HG03469 (cell line): ENCODE measurements around the gene GMFB.
A peak's percentile ranks its signal among the peaks of the same experiment; 100 is the strongest.

ENCODE experiments used
- ATAC-seq: cut with Tn5 transposase; IDR thresholded peaks from one replicate; pipeline ENCODE4 v1.9.1; 2021; ENCODE audit warnings: mild to moderate bottlenecking, moderate library complexity, moderate number of reproducible peaks; ENCODE audit not compliant: unreplicated experiment

The GMFB gene

GRCh38 chr14:54435500-54435981 is 53.2 kb downstream of the GMFB start:
- peak; percentile 35 for ATAC-seq

DNA sequence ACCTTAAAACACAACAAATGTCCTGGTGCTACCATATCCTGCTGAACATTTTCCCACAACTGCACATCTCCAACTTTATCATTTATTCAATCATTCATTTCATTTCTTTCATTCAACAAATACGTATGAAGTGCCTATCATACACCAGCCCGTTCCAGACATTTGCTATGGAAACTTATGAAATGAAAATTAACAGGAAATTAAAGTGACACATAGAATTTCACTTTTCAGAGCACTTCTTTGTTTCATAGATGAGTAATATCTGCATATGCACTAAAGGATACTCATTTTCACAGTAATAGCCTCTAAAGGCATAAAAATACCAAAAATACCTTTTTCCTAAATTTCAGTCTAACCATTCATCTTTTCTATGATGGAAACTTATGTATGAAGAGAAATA is 60.3 kb downstream of the GMFB start:
- ATAC-seq, result no peak

- no peak for ATAC-seq
These were observed 60.9 kb downstream of the GMFB start for GRCh38 chr14:54427871-54428270.

DNA sequence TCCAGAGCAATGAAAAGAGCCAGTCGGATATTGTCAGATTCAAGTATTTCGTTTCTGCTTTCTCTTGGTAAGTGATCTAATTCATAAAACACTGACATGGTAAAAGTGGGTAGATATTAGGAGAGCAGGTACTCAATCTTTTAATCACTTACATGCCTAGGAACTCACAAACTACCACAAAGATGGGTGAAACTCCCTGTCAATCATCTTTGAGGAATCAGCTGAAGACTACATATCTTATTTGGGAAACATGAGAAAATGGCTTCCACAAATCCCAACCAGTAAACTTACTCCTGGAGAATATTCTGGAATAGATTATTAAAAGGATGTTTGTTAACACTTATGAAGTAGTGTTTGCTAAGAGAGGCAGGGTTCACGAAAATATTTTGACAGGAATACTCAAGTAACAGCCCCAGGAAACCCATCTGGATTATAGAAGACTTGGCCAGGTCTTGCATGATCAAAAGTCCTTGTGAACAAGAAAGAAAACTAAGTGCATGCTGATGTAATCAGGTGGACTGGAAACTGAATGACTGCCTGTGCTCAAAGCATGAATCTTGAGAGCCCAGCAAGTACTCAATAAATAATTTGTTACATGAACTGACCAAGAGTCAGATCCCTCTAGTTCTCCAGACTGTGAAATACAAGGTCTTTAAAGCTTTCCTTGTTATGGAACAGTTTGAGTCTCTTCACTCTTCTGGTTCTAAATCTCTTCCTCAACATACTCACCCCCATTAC is 63.1 kb downstream of the GMFB start:
- no peak for ATAC-seq

DNA sequence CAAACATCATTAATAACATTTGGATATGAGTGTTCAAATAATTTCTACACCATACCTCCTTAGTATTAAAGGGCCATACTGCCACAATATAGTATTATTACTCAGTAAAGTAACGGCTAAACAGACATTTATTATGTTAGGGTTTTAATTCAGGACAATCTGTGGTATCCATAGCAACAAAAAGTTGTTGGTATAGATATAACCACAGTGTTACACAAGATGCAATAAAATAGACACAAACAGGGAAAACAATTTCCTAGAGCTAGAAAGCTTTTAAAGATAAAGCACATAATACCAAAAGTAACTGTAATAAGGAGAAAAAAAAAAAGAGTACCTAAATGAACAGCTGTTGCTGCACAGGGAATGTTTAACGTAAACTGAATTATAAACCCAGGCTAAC is 63.7 kb downstream of the GMFB start:
- no peak for ATAC-seq
